ENCODE results near the gene NSMF. TPM values are rescaled to one million over a fixed set of nuclear protein-coding genes. Genes with fewer than 3 reads are reported as not detected.
A peak's percentile ranks its signal among the peaks of the same experiment; 100 is the strongest.

Gene NSMF
- total RNA-seq, 1 donor from 2014 or later: 57.6 TPM

- Mint-ChIP-seq H3K9me3 (peaks cover 10% of the 10 kb centered on the region), H3K27ac (no peak overlapping the region), H3K27me3 (ENCODE audit: low read depth) (no peaks in the 10 kb centered on the region), H3K4me1 (ENCODE audit: low read depth) (peaks cover 4% of the 10 kb centered on the region), H3K36me3 (ENCODE audit: low read depth) (peaks cover 4% of the 10 kb centered on the region), H3K4me3 (ENCODE audit: low read depth) (no peak overlapping the region)
- intact Hi-C loops (cut with micrococcal nuclease): no loop called here
- no peak for DNase-seq (ENCODE audit: low spot score)
Measured at GRCh38 chr9:137497921-137498719, 39.0 kb upstream of the NSMF start.

- Mint-ChIP-seq H3K36me3 (ENCODE audit: low read depth) (no peaks in the 10 kb centered on the region), H3K4me3 (ENCODE audit: low read depth) (no peak overlapping the region), H3K4me1 (ENCODE audit: low read depth) (peaks cover 6% of the 10 kb centered on the region), H3K9me3 (no peaks in the 10 kb centered on the region), H3K27ac (no peak overlapping the region), H3K27me3 (ENCODE audit: low read depth) (no peaks in the 10 kb centered on the region)
- no peak for DNase-seq (ENCODE audit: low spot score)
- intact Hi-C loops (cut with micrococcal nuclease): no loop called here
Measured at GRCh38 chr9:137496601-137497375, 37.7 kb upstream of the NSMF start.

DNA sequence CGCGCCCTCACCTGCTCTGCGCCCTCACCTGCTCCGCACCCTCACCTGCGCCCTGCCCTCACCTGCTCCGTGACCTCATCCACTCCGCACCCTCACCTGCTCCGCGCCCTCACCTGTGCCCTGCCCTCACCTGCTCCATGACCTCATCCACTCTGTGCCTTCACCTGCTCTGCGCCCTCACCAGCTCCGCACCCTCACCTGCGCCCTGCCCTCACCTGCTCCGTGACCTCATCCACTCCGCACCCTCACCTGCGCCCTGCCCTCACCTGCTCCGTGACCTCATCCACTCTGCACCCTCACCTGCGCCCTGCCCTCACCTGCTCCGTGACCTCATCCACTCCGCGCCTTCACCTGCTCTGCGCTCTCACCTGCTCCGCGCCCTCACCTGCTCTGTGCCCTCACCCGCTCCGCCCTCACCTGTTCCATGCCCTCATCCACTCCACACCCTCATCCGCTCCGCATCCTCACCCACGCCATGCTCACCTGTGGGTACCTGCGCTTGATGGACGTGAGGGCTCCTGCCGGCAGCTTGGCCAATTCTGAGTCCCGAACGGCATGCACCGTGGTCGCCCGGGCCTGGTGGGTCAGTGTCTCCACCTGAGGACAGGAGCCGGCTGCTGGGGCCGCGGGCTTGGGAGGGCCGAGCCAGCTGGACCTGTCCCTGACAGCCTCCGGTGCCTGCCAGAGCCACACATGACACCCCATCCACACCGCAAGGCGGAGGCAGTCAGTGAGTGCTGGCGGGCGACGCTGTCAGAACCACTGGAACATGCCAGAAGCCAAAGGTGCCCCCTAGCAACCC is 35.6 kb upstream of the NSMF start:
- no peaks in the 10 kb centered on the region for H3K9me3 Mint-ChIP-seq
- no peak overlapping the region for H3K27ac Mint-ChIP-seq

GRCh38 chr9:137494104-137494544 is 35.0 kb upstream of the NSMF start:
- H3K36me3 Mint-ChIP-seq (ENCODE audit: low read depth): no peaks in the 10 kb centered on the region
- no peaks in the 10 kb centered on the region for H3K9me3 Mint-ChIP-seq
- no peak for DNase-seq (ENCODE audit: low spot score)
- no peaks in the 10 kb centered on the region for H3K27me3 Mint-ChIP-seq (ENCODE audit: low read depth)
- no peak overlapping the region for H3K27ac Mint-ChIP-seq
- intact Hi-C loops (cut with micrococcal nuclease): no loop called here
- no peak overlapping the region for H3K4me3 Mint-ChIP-seq (ENCODE audit: low read depth)
- H3K4me1 Mint-ChIP-seq (ENCODE audit: low read depth): peaks cover 15% of the 10 kb centered on the region

More for the DNA sequence above, 35.6 kb upstream of the NSMF start:
- intact Hi-C loops (cut with micrococcal nuclease): no loop called here
- H3K4me3 Mint-ChIP-seq (ENCODE audit: low read depth): no peak overlapping the region
- DNase-seq (ENCODE audit: low spot score): no peak
- peaks cover 15% of the 10 kb centered on the region for H3K4me1 Mint-ChIP-seq (ENCODE audit: low read depth)
- H3K27me3 Mint-ChIP-seq (ENCODE audit: low read depth): no peaks in the 10 kb centered on the region
- H3K36me3 Mint-ChIP-seq (ENCODE audit: low read depth): no peaks in the 10 kb centered on the region

DNA sequence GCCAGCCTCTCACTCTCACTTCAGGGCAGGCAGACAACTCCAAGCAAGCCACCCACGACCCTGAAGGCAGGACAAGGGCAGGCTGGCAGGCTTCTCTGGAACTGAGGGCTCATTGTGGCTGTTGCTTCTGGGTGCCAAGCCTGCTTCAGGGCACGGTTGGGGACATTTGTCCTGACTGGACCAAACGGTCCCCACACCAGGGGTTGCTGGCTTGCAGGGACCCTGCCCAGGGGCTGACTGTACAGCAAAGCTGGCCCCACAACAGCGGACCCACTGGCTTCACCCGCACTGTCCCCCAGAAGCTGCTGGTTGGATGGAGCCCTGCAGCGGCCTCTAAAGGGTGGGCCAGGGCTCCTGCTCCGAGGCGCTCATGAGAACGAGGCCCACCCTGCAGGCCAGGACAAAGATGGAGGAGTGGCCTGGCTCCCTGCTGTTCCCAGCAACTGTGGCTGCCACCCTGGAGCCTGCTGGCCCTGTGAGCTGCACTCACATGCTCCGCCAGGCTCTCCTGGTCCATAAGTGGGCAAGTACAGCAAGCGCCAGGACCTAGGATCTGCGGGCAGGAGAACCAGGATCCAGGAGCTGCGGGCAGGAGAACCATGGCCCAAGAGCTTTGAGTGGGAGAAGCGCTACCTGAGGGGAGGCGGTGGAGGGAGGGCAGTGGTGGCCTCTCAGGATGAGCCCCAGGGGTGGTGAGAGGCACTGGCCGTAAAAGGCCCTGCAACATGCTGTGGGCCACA is 34.4 kb upstream of the NSMF start:
- H3K9me3 Mint-ChIP-seq: no peaks in the 10 kb centered on the region
- peaks cover 15% of the 10 kb centered on the region for H3K4me1 Mint-ChIP-seq (ENCODE audit: low read depth)
- DNase-seq (ENCODE audit: low spot score): no peak

DNA sequence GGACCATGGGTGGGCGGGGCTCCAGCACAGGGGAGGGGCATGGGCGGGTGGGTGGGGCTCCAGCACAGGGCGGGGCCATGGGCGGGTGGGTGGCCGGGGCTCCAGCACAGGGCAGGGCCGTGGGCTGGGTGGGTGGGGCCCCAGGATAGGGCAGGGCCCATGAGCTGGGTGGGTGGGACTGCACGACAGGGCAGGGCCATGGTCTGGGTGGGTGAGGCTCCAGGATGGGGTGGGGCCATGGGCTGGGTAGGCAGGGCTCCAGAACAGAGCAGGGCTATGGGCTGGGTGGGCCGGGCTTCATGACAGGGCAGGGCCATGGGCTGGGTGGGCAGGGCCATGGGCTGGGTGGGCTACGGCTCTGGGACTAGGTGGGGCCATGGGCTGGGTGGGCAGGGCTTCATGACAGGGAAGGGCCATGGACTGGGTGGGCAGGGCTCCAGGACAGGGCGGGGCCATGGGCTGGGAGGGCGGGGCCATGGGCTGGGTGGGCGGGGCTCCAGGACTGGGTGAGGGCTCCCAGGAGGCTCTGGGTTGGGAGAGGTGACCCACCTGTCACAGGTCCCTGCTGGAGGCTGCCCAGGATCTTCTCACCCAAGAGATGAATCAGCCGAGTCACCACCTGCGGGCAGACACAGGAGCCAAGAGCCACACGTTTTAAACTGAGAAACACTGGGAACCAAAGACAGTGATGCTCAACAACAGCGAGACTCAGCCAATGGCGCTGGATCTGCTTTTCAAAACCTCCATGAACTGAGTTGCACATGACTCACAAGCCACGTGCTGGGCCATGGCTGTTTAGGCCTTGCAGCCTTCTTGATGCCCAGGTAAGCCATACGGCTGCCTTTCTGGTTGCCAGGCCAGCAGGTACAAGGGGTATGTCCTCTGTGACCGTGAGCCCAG is 33.6 kb upstream of the NSMF start:
- intact Hi-C loops (cut with micrococcal nuclease): no loop called here
- H3K27me3 Mint-ChIP-seq (ENCODE audit: low read depth): no peaks in the 10 kb centered on the region
- no peak overlapping the region for H3K4me3 Mint-ChIP-seq (ENCODE audit: low read depth)

More for the DNA sequence above, 34.4 kb upstream of the NSMF start:
- H3K36me3 Mint-ChIP-seq (ENCODE audit: low read depth): no peaks in the 10 kb centered on the region
- no peak overlapping the region for H3K4me3 Mint-ChIP-seq (ENCODE audit: low read depth)
- H3K27me3 Mint-ChIP-seq (ENCODE audit: low read depth): no peaks in the 10 kb centered on the region
- no peak overlapping the region for H3K27ac Mint-ChIP-seq
- intact Hi-C loops (cut with micrococcal nuclease): no loop called here

DNA sequence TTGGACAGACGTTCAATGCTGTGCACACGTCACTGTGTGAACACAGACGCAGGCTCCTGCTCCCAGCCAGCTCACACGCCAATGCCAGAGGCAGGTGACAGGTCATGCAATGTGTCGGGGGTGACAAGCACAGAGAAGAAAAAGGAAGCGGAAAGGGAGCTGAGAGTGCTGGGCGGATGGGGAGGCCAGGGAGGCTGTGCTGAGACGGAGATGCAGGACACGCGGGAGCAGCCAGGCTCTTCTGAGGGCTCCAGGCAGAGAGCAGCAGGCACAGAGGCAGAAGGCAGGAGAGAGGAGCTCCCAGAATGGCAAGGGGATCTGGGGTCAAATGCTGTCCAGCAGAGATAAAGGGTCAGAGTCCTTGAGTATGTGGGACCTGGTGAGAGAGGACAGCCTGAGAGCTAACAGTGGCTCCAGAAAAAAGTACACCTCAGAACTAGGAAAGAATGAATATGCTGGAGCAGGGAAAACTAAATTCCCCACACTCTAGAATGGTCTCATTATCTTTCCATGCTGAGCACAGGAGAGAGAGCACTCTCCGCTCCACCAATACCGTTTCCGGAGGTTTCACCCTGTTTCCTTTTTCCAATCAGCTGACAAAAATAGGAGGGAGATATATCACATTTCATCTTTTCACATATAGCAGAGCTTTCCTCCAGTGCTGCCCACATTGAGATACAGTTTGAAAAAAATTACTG is 32.8 kb upstream of the NSMF start:
- Mint-ChIP-seq H3K9me3 (no peaks in the 10 kb centered on the region), H3K4me1 (ENCODE audit: low read depth) (peaks cover 15% of the 10 kb centered on the region), H3K4me3 (ENCODE audit: low read depth) (no peak overlapping the region), H3K27me3 (ENCODE audit: low read depth) (no peaks in the 10 kb centered on the region), H3K36me3 (ENCODE audit: low read depth) (no peaks in the 10 kb centered on the region), H3K27ac (no peak overlapping the region)
- intact Hi-C loops (cut with micrococcal nuclease): no loop called here
- no peak for DNase-seq (ENCODE audit: low spot score)

More for the DNA sequence above, 33.6 kb upstream of the NSMF start:
- Mint-ChIP-seq H3K4me1 (ENCODE audit: low read depth) (peaks cover 15% of the 10 kb centered on the region), H3K9me3 (no peaks in the 10 kb centered on the region), H3K36me3 (ENCODE audit: low read depth) (no peaks in the 10 kb centered on the region), H3K27ac (no peak overlapping the region)
- peak; percentile 23 for DNase-seq (ENCODE audit: low spot score)

DNA sequence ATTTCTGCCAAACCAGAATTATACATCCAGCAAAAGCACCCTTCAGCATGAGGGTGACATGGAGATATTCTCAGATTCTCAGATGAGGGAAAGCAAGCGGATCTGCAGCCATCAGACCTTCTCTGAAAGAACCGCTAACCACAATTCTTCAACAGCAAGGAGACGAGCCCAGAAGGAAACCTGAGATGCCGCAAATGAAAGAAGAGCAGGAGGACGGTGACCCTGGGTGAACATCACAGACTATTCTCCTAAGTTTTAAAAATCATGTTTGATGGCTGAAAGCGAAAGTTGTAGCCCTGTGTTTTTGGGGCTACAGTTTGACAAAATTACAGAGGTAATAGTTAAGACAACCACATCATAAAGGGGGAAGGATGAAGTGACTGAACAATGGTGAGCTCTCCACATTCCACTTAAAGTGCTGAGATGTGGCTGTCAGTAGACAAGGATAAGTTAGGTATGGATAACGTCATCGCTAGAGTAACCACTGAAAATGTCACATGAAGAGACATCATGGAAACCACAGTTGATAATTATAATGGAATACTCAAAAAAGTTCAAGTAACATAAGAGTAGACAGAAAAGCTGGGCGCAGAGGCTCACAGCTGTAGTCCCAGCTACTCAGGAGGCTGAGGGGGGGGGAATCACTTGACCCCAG is 31.5 kb upstream of the NSMF start:
- Mint-ChIP-seq H3K36me3 (ENCODE audit: low read depth) (no peaks in the 10 kb centered on the region), H3K4me3 (ENCODE audit: low read depth) (no peak overlapping the region), H3K27ac (no peak overlapping the region), H3K9me3 (no peaks in the 10 kb centered on the region), H3K27me3 (ENCODE audit: low read depth) (no peaks in the 10 kb centered on the region), H3K4me1 (ENCODE audit: low read depth) (peaks cover 15% of the 10 kb centered on the region)
- DNase-seq (ENCODE audit: low spot score): no peak
- intact Hi-C loops (cut with micrococcal nuclease): no loop called here

DNA sequence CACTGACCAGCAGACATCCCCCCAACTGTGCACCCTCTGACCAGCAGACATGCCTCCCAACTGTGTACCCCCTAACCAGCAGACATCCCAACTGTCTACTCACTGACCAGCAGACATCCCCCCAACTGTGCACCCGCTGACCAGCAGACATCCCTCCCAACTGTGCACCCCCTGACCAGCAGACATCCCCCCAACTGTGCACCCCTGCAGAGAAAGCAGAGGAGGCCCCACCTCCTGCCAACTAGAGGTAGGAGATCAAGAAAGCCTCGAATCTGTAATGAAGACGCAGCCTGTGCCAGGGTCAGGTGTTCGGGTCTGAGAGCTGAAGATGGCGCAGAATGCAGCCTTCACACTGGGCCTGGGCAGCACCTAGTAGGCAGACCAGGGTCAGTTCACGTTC is 29.8 kb upstream of the NSMF start:
- H3K27ac Mint-ChIP-seq: no peak overlapping the region
- H3K36me3 Mint-ChIP-seq (ENCODE audit: low read depth): no peaks in the 10 kb centered on the region
- H3K27me3 Mint-ChIP-seq (ENCODE audit: low read depth): no peaks in the 10 kb centered on the region
- H3K4me3 Mint-ChIP-seq (ENCODE audit: low read depth): no peak overlapping the region
- H3K9me3 Mint-ChIP-seq: no peaks in the 10 kb centered on the region
- no peak for DNase-seq (ENCODE audit: low spot score)
- intact Hi-C loops (cut with micrococcal nuclease): no loop called here
- peaks cover 11% of the 10 kb centered on the region for H3K4me1 Mint-ChIP-seq (ENCODE audit: low read depth)

DNA sequence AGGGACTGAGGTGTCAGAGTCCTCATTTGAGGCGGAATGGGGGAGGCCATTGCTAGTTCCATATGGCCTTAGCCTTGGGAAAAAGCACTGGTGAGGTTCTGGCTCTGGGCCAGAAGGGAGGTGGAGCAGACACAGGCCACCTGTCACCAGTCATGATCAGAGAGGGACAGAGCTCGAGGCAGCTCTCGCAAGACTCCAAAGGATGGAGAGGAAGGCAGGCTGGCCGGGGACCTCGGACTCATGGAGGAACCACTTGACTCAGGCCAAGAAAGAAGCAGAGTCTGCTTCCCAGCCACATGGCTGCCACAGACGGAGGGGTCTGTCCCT is 29.2 kb upstream of the NSMF start:
- no peak for DNase-seq (ENCODE audit: low spot score)
- no peak overlapping the region for H3K27ac Mint-ChIP-seq
- H3K9me3 Mint-ChIP-seq: no peaks in the 10 kb centered on the region
- intact Hi-C loops (cut with micrococcal nuclease): no loop called here
- peaks cover 11% of the 10 kb centered on the region for H3K4me1 Mint-ChIP-seq (ENCODE audit: low read depth)
- no peak overlapping the region for H3K4me3 Mint-ChIP-seq (ENCODE audit: low read depth)
- H3K27me3 Mint-ChIP-seq (ENCODE audit: low read depth): no peaks in the 10 kb centered on the region
- no peaks in the 10 kb centered on the region for H3K36me3 Mint-ChIP-seq (ENCODE audit: low read depth)
